HT1080 (cell line): ENCODE data around the gene VPS11. TPM values are rescaled to one million over a fixed set of nuclear protein-coding genes. Genes with fewer than 3 reads are reported as not detected.
"Not testable (repeated sequence)": the region's sequence is repeated elsewhere in the genome, so short reads cannot be mapped to it uniquely, and the experiment has no call there.

ENCODE experiments used
- DNase-seq: peaks from one replicate; pipeline ENCODE4 v3.0.0-alpha.2; 2015; ENCODE audit warnings: low read depth
- total RNA-seq: library from RNA; depleted of rRNA; stranded (reverse); fragments of >200 nt; shearing (Covaris generic); gene quantifications from 2 replicates; pipeline ENCODE4 v1.2.3, GENCODE V29; 2014

VPS11 gene
- total RNA-seq, 1 experiment from 2014 or later = 24.9 TPM

GRCh38 chr11:119034813-119035212, 32.8 kb upstream of the VPS11 start:
- DNase-seq = no peak

GRCh38 chr11:119038884-119039283, 28.7 kb upstream of the VPS11 start:
- DNase-seq = no peak

DNA sequence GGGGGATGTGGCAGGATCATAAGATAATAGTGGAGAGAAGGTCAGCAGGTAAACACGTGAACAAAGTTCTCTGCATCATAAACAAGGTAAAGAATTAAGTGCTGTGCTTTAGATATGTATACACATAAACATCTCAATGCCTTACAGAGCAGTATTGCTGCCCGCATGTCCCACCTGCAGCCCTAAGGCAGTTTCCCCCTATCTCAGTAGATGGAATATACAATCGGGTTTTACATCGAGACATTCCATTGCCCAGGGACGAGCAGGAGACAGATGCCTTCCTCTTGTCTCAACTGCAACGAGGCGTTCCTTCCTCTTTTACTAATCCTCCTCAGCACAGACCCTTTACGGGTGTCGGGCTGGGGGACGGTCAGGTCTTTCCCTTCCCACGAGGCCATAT, 28.1 kb upstream of the VPS11 start:
- DNase-seq = not testable (repeated sequence)

DNA sequence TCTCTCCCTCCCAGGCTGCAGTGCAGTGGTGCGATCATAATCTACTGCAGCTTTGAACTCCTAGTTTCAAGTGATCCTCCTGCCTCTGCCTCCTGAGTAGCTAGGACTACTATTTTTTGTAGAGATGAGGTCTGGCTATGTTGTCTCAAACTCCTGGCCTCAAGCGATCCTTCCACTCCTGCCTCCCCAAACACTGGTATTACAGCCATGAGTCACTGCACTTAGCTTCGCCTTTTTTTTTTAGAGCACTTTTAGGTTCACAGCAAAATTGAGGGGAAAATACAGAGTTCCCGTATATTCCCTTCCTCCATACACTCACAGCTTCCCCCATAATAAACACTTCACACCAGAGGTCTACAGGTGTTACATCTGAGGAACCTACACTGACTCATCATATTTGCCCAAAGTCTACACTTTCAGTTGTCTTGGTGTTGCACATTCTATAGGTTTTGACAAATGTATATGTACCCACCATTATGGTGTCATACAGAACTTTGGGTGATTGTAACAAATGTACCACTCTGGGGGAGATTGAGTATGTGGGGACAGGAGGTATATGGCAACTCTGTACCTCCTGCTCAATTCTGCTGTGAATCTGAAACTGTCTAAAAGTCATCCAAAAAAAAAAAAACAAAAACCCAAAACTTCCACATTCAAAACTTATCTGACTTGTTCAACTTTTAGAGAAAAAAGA, 25.6 kb upstream of the VPS11 start:
- DNase-seq = peak; percentile 18

DNA sequence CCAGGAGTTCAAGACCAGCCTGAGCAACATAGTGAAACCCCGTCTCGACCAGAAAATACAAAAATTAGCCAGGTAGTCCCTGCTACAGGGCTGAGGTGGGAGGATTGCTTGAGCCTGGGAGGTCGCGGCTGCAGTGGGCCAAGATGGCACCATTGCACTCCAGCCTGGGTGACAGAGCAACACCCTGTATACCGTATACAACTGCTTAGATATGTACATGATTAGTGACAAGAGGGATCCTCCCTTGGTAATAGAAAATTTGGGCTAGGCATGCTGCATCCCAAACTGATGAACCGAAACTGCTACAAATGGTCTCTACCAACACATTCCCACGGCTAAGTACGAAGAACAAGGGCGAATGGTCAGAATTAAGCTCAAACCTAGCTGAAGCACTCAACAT, 24.7 kb upstream of the VPS11 start:
- no peak for DNase-seq

- no peak for DNase-seq
Observed at GRCh38 chr11:119044708-119045107, 22.9 kb upstream of the VPS11 start.

DNA sequence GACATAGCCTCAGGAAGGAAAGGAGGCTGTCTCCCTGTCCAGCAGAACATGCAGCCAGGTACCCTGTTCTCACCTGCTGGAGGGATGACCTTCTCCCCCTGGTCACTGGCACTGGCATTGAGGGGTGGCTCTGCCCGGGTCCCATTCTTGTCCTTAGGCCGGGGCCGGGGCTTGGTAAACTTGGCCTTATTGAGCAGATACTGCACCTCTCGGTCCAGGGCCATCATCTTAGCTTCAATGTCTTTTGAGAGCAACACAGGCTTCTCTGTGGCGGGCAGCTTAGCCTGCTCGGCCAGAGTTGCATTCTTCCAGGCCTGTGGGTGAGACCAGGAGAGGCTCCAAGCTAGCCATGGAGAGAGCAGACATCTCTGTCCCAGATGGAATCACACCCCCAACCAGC, 21.1 kb upstream of the VPS11 start:
- DNase-seq = no peak

DNA sequence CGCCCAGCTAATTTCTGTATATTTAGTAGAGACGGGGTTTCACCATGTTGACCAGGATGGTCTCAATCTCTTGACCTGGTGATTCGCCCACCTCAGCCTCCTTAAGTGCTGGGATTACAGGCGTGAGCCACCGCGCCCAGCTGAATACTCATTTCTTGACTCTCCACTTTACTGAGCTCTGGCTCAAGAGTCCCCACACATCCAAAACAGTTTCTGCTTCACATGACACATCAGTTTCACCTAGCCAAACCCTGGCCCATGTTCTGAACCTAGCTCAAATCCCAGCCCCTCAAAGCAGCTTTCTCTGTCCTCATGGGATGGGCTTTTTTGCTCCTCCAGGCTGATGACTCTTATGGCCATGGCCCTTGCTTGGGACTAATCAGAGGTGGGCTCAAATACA, 20.4 kb upstream of the VPS11 start:
- DNase-seq = no peak

- no peak for DNase-seq
Observed at GRCh38 chr11:119048644-119049043, 19.0 kb upstream of the VPS11 start.

GRCh38 chr11:119049081-119049480, 18.5 kb upstream of the VPS11 start:
- DNase-seq = no peak

- no peak for DNase-seq
Observed at GRCh38 chr11:119051440-119052162, 16.0 kb upstream of the VPS11 start.

- no peak for DNase-seq
Observed at GRCh38 chr11:119052163-119052814, 15.3 kb upstream of the VPS11 start.

- DNase-seq = no peak
Observed at GRCh38 chr11:119054418-119054817, 13.2 kb upstream of the VPS11 start.

GRCh38 chr11:119055901-119056300, 11.7 kb upstream of the VPS11 start:
- peak; percentile 46 for DNase-seq

DNA sequence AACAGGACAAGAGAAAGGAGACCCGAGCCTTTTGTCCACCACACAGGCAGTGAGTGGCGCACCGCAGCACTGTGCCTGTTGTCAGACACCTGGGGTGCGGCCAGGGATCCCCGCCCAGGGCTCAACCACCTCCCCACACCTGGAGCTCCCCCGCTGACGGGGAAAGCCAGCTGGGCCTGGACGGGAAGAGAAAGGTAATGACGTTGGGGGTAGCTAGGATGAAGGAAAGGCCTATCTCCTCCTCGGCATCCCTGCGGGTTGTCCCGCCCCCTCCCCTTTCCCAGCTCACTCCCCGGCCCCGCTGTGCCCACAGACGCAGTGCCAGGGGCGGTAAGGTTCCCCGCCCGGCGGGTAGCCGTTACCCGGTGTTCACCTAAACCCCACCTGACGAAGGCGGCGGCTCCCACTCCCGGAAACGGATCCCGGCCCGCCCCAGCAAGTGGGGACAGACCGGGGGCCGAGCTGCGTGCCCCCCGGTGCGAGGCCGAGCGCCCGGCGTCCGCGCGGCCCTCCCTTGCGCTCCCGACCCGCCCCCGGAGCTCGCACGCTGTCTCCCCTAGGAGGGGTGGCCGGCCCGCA, 11.1 kb upstream of the VPS11 start:
- DNase-seq = no peak

DNA sequence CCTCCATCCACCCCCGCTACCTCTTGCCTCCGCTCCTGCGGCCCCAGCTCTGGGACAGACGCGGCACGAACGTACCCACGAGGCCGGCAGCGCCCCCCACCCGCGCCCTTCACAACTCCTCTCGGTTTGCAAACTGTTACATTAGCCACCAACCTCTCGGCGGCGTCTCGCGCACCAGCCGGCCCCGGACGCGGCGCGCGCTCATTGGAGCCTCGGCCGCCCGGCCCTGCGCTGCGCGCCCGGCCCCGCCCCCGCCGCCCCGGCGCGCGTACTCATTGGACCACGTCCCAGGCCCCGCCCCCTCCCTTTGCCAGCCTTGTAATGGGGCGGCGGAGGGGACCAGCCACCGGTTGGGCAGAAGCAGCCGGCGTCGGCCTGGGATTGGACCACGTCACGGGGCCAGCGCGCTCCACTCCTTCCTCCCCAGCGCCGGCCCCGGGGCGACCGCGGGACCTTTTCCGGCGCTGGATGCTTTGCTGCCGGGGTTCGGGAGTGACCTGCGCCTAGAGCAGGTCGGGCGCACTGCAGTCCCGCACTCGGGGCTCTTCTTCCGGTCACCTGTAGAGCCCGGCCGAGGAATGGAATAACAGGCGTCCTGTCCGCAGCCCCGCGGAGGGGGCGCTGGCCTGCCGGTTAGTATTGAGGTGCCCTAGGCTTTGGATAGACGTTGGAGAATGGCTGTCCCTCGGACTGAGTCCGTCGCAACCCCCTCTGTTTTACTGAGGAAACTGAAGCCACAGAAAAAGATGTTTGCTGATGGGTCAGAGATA, 10.4 kb upstream of the VPS11 start, which contains the start of gene HYOU1:
Gene HYOU1 (minus strand): TSS at position 206 of the 770 bp plus-strand sequence. CDS start 1,045 bp downstream, outside the sequence.
- peak; percentile 94 for DNase-seq

- not testable (repeated sequence) for DNase-seq
Observed at GRCh38 chr11:119059128-119059527, 8.5 kb upstream of the VPS11 start.

GRCh38 chr11:119061256-119061655, 6.4 kb upstream of the VPS11 start:
- DNase-seq = no peak

GRCh38 chr11:119062779-119063178, 4.8 kb upstream of the VPS11 start:
- peak; percentile 27 for DNase-seq

DNA sequence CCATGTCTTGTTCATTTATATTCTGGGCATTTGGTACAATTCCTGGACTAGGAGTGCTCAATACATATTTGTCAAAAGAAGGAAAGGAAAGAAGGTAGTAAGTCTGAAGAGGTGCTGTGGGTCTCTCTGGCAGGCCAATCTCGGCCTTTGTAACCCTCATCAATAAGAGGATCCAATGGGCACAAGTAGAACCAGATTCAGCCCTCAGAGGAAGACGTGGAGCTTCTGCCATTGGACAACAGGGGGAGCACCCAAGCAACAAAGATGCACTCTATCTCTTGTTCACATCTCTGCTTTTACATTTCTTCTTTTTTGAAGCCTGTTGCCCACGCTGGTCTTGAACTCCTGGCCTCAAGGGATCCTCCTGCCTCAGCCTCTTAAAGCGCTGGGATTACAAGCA, 2.2 kb upstream of the VPS11 start:
- peak; percentile 29 for DNase-seq

DNA sequence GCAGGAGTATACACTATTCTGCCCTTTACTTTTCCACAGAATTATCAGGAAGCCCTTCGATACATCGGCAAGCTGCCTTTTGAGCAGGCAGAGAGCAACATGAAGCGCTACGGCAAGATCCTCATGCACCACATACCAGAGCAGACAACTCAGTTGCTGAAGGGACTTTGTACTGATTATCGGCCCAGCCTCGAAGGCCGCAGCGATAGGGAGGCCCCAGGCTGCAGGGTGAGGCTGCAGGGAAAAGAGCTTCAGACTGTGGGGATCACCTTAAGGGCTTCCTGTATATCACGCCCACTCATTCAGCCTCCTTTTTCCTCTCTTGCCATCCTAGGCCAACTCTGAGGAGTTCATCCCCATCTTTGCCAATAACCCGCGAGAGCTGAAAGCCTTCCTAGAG, 10.2 kb downstream of the VPS11 start:
- DNase-seq = no peak
